HCT116 (cell line): ENCODE measurements around the gene ZNF761. TPM values are rescaled to one million over a fixed set of nuclear protein-coding genes. Genes with fewer than 3 reads are reported as not detected.

Source experiments
- ATAC-seq: fragments of 200-7000 bp; cut with Tn5 transposase; 2 replicates; pipeline ENCODE4 v1.9.1; 2020; ENCODE audit warnings: mild to moderate bottlenecking, moderate library complexity
- BruUV-seq: library from RNA; stranded (reverse); fragments of 400-500 nt; replicated peaks from 2 replicates; lab custom pipeline; 2021; lab: Mats Ljungman, UMichigan
- CTCF ChIA-PET: fragments of 300-600 bp; sonication (Branson Sonifier 250); formaldehyde crosslinking; loops from one replicate; lab custom pipeline; 2021; ENCODE audit warnings: antibody characterized with exemption; lab: Charles Lee
- POLR2A ChIA-PET: fragments of 300-600, 350-600 bp; sonication (Branson Sonifier 250); formaldehyde crosslinking; loops from one replicate; lab custom pipeline; 2021; ENCODE audit warnings: antibody characterized with exemption; lab: Charles Lee
- RAD21 ChIA-PET, 2 experiments: fragments of 300-600 bp; sonication (Branson Sonifier 250); formaldehyde crosslinking; loops; one replicate each; lab custom pipeline; 2023; ENCODE audit warnings: low total read pairs in 2 of 2; ENCODE audit not compliant: uncharacterized antibody in 2 of 2, unreplicated experiment in 2 of 2, low non-redundant PET in 1 of 2; lab: Charles Lee
- DNase-seq: peaks from one replicate; pipeline ENCODE4 v3.0.0-alpha.2; 2010; ENCODE audit warnings: low read depth, low spot score
- H2AFZ ChIP-seq: fragments of 200-600 bp; shearing (Covaris generic), sonication (generic); 2 replicates; pipeline ENCODE4 v1.6.1; 2017; ENCODE audit warnings: low read depth, mixed run types, mixed read lengths, antibody characterized with exemption, low read length; ENCODE audit not compliant: poor library complexity, severe bottlenecking
- H3K27ac ChIP-seq: 2 replicates; pipeline ENCODE4 v1.5.1; 2012; ENCODE audit warnings: low read depth, low read length
- H3K27me3 ChIP-seq: fragments of 200-600 bp; sonication (generic); 2 replicates; pipeline ENCODE4 v1.6.1; 2016; ENCODE audit warnings: mixed run types, low read length, mixed read lengths; ENCODE audit not compliant: insufficient read depth
- H3K36me3 ChIP-seq, 2 experiments: fragments of 200-500 bp in 1 of 2; fragments of 200-600 bp in 1 of 2; sonication (Bioruptor generic) in 1 of 2; sonication (generic) in 1 of 2; 2 replicates each; pipeline versions ENCODE4 v1.5.1 to v1.6.1; 2014 to 2016; ENCODE audit warnings: low read length in 2 of 2, inconsistent platforms in 1 of 2, mixed read lengths in 1 of 2, mixed run types in 1 of 2; ENCODE audit not compliant: insufficient read depth in 2 of 2, control insufficient read depth in 1 of 2
- H3K4me1 ChIP-seq, 2 experiments: fragments of 200-600 bp in 1 of 2; sonication (generic) in 1 of 2; 2 replicates each; pipeline versions ENCODE4 v1.5.1 to v1.6.1; 2012 to 2017; ENCODE audit warnings: low read length in 2 of 2, inconsistent platforms in 1 of 2, mild to moderate bottlenecking in 1 of 2, mixed read lengths in 1 of 2, mixed run types in 1 of 2, moderate library complexity in 1 of 2; ENCODE audit not compliant: insufficient read depth in 2 of 2, control insufficient read depth in 1 of 2
- H3K4me2 ChIP-seq: fragments of 200-600 bp; sonication (generic); 2 replicates; pipeline ENCODE4 v1.6.1; 2017; ENCODE audit warnings: mixed run types, low read length, mixed read lengths
- H3K4me3 ChIP-seq, 2 experiments: fragments of 200-600 bp in 1 of 2; sonication (generic) in 1 of 2; replicated peaks in 1 of 2; 2 replicates each; pipeline ENCODE4 v1.5.1; 2011 to 2016; ENCODE audit warnings: low read length in 2 of 2, control low read depth in 1 of 2, low read depth in 1 of 2, mild to moderate bottlenecking in 1 of 2, mixed read lengths in 1 of 2, mixed run types in 1 of 2
- H3K79me2 ChIP-seq: fragments of 200-600 bp; sonication (generic); 2 replicates; pipeline ENCODE4 v1.6.1; 2017; ENCODE audit warnings: mild to moderate bottlenecking, mixed run types, low read length, moderate library complexity, mixed read lengths; ENCODE audit not compliant: insufficient read depth
- H3K9ac ChIP-seq: fragments of 200-600 bp; sonication (generic); 2 replicates; pipeline ENCODE4 v1.6.1; 2016; ENCODE audit warnings: low read length, mixed read lengths
- H3K9me2 ChIP-seq: fragments of 200-600 bp; sonication (generic), shearing (Covaris generic); 2 replicates; pipeline ENCODE4 v1.6.1; 2017; ENCODE audit warnings: mixed run types, mild to moderate bottlenecking, moderate library complexity; ENCODE audit not compliant: insufficient read depth
- H3K9me3 ChIP-seq, 2 experiments: fragments of 200-500 bp in 1 of 2; fragments of 200-600 bp in 1 of 2; sonication (Bioruptor generic) in 1 of 2; sonication (generic) in 1 of 2; 2 replicates each; pipeline ENCODE4 v1.6.1; 2014 to 2017; ENCODE audit warnings: low read length in 2 of 2, mixed read lengths in 2 of 2, inconsistent platforms in 1 of 2, low read depth in 1 of 2, mild to moderate bottlenecking in 1 of 2, mixed run types in 1 of 2, moderate library complexity in 1 of 2; ENCODE audit not compliant: control insufficient read depth in 1 of 2, insufficient read depth in 1 of 2
- H4K20me1 ChIP-seq: fragments of 200-600 bp; sonication (generic), shearing (Covaris generic); 2 replicates; pipeline ENCODE4 v1.6.1; 2017; ENCODE audit warnings: mixed run types, mild to moderate bottlenecking, moderate library complexity; ENCODE audit not compliant: insufficient read depth
- ATF3 ChIP-seq: IDR thresholded peaks from 2 replicates; pipeline ENCODE4 v1.6.1; 2012
- CEBPB ChIP-seq: IDR thresholded peaks from 2 replicates; pipeline ENCODE4 v1.6.1; 2012; ENCODE audit warnings: low read depth
- EGR1 ChIP-seq: IDR thresholded peaks from 2 replicates; pipeline ENCODE4 v1.6.1; 2012; ENCODE audit warnings: low read depth
- ELF1 ChIP-seq: IDR thresholded peaks from 2 replicates; pipeline ENCODE4 v1.6.1; 2012; ENCODE audit warnings: low read depth, borderline replicate concordance
- EZH2 ChIP-seq: fragments of 200-600 bp; sonication (generic); IDR thresholded peaks from 2 replicates; pipeline ENCODE4 v1.6.1; 2017; ENCODE audit warnings: antibody characterized with exemption, mixed run types
- JUND ChIP-seq: IDR thresholded peaks from 2 replicates; pipeline ENCODE4 v1.6.1; 2012
- RAD21 ChIP-seq: IDR thresholded peaks from 2 replicates; pipeline ENCODE4 v1.6.1; 2012; ENCODE audit warnings: low read depth, mild to moderate bottlenecking
- REST ChIP-seq: IDR thresholded peaks from 2 replicates; pipeline ENCODE4 v1.6.1; 2012; ENCODE audit warnings: low read depth
- SRF ChIP-seq: IDR thresholded peaks from 2 replicates; pipeline ENCODE4 v1.6.1; 2012; ENCODE audit warnings: low read depth
- ZNF274 ChIP-seq: fragments of 200-500 bp; sonication (Bioruptor generic); IDR thresholded peaks from 2 replicates; pipeline ENCODE4 v1.6.1; 2014; ENCODE audit warnings: mild to moderate bottlenecking, low read depth, low read length, inconsistent platforms
- intact Hi-C: fragments of 100-400 bp; cut with micrococcal nuclease; formaldehyde crosslinking; loops from 2 replicates; pipeline ENCODE4 v1.10.0; 2022
- total RNA-seq: library from RNA; stranded (reverse); gene quantifications from one replicate; pipeline ENCODE4 v1.2.1, GENCODE V29; 2021; ENCODE audit not compliant: unreplicated experiment
- TF ChIP-seq, protein P1 (sequence below): IDR thresholded peaks from 2 replicates; pipeline ENCODE4 v1.6.1; 2011; ENCODE audit warnings: mild to moderate bottlenecking, low read length, moderate library complexity; ENCODE audit not compliant: insufficient replicate concordance; ENCODE audit errors: extremely low read depth

Gene ZNF761
- total RNA-seq, 1 experiment from 2014 or later, result 8.8 TPM

DNA sequence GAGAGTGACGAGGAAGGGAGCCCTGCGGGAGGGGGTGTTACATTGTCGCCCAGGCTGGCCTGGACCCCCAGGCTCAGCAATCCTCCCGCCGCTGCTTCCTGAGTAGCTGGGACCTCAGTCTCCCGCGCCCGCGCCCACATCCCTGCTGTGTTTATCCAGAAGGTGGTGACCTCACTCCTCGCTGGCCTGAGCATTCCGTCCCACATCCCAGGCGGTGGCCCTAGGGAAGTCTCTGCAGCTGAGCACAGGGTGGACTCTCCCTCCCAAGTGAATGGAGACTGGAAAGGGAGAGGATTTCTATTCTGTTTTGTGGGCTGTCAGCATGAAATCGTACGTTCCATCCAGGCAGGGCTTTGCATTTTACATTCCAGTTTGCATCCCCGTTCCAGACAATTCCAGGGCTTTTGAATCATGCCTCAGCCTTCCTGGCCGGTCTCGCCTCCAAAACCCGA, 37.2 kb upstream of the ZNF761 start:
- no peak overlapping the region for H3K27ac ChIP-seq
- no peak overlapping the region for H3K9ac ChIP-seq
- H3K4me1 ChIP-seq, result peaks cover 0 to 4% of the 10 kb centered on the region in 2 experiments; a peak in 1 of 4 replicates
- ChIA-PET CTCF (no interaction called here), RAD21 (no interaction called here), POLR2A (no interaction called here)
- peaks cover 0 to 4% of the 10 kb centered on the region in 2 experiments; a peak in 2 of 4 replicates for H3K9me3 ChIP-seq
- DNase-seq (no peak), ATAC-seq (peak; percentile 7)
- no peaks in the 10 kb centered on the region for H3K9me2 ChIP-seq
- TF ChIP-seq REST (no peak), ELF1 (no peak), ZNF274 (no peak), JUND (no peak), CEBPB (no peak), EGR1 (no peak), EZH2 (no peak), SRF (no peak), RAD21 (no peak), ATF3 (no peak)
- TF ChIP-seq, protein P1, sequence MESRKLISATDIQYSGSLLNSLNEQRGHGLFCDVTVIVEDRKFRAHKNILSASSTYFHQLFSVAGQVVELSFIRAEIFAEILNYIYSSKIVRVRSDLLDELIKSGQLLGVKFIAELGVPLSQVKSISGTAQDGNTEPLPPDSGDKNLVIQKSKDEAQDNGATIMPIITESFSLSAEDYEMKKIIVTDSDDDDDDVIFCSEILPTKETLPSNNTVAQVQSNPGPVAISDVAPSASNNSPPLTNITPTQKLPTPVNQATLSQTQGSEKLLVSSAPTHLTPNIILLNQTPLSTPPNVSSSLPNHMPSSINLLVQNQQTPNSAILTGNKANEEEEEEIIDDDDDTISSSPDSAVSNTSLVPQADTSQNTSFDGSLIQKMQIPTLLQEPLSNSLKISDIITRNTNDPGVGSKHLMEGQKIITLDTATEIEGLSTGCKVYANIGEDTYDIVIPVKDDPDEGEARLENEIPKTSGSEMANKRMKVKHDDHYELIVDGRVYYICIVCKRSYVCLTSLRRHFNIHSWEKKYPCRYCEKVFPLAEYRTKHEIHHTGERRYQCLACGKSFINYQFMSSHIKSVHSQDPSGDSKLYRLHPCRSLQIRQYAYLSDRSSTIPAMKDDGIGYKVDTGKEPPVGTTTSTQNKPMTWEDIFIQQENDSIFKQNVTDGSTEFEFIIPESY, result no peak
- H3K79me2 ChIP-seq, result peaks cover 10% of the 10 kb centered on the region; the same call in 1 of the 2 replicates
- intact Hi-C loops, result no loop called here
- H4K20me1 ChIP-seq, result no peaks in the 10 kb centered on the region
- H3K4me3 ChIP-seq, result peak overlapping the region in 1 of 2 experiments; percentile 85; a peak in 2 of 4 replicates
- BruUV-seq, result no TSS peak
- H3K4me2 ChIP-seq, result peak overlapping the region; percentile 94
- H3K27me3 ChIP-seq, result no peaks in the 10 kb centered on the region
- H2AFZ ChIP-seq, result no peak overlapping the region
- peaks cover 3% of the 10 kb centered on the region in 2 experiments; a peak in 2 of 4 replicates for H3K36me3 ChIP-seq
